ENCODE results near the gene INKA2.

The INKA2 gene

GRCh38 chr1:111739194-111739924 lies at the start of gene INKA2:
Gene INKA2, minus strand, starts transcription at chr1:111739395. Its CDS starts 153 bp downstream, at chr1:111739242.
- peaks cover 46% of the 10 kb centered on the region for H3K27me3 Mint-ChIP-seq (ENCODE audit: low read depth)
- no peaks in the 10 kb centered on the region for H3K36me3 Mint-ChIP-seq (ENCODE audit: low read depth)
- H3K9me3 Mint-ChIP-seq, result no peaks in the 10 kb centered on the region
- H3K27ac Mint-ChIP-seq, result peak within 1 kb of the TSS; percentile 87
- H3K4me1 Mint-ChIP-seq (ENCODE audit: low read depth), result peaks cover 17% of the 10 kb centered on the region
- peak within 1 kb of the TSS; percentile 93 for H3K4me3 Mint-ChIP-seq
- peak; percentile 86 for DNase-seq (ENCODE audit: low spot score)

- Mint-ChIP-seq H3K4me1 (ENCODE audit: low read depth) (no peaks in the 10 kb centered on the region), H3K27ac (no peak overlapping the region), H3K4me3 (no peak overlapping the region), H3K9me3 (no peaks in the 10 kb centered on the region), H3K36me3 (ENCODE audit: low read depth) (no peaks in the 10 kb centered on the region), H3K27me3 (ENCODE audit: low read depth) (peaks cover 28% of the 10 kb centered on the region)
- DNase-seq (ENCODE audit: low spot score), result no peak
Observed at GRCh38 chr1:111786669-111787207, 47.5 kb upstream of the INKA2 start.

GRCh38 chr1:111784273-111784901 lies 45.2 kb upstream of the INKA2 start:
- Mint-ChIP-seq H3K4me3 (no peak overlapping the region), H3K4me1 (ENCODE audit: low read depth) (no peaks in the 10 kb centered on the region), H3K36me3 (ENCODE audit: low read depth) (no peaks in the 10 kb centered on the region)

GRCh38 chr1:111779546-111779945 lies 40.4 kb upstream of the INKA2 start:
- Mint-ChIP-seq H3K36me3 (ENCODE audit: low read depth) (no peaks in the 10 kb centered on the region), H3K9me3 (no peaks in the 10 kb centered on the region), H3K27me3 (ENCODE audit: low read depth) (peaks cover 20% of the 10 kb centered on the region), H3K4me1 (ENCODE audit: low read depth) (no peaks in the 10 kb centered on the region), H3K4me3 (no peak overlapping the region), H3K27ac (no peak overlapping the region)
- no peak for DNase-seq (ENCODE audit: low spot score)

More at GRCh38 chr1:111784273-111784901, 45.2 kb upstream of the INKA2 start:
- no peak for DNase-seq (ENCODE audit: low spot score)
- Mint-ChIP-seq H3K9me3 (no peaks in the 10 kb centered on the region), H3K27me3 (ENCODE audit: low read depth) (peaks cover 31% of the 10 kb centered on the region), H3K27ac (no peak overlapping the region)

- DNase-seq (ENCODE audit: low spot score), result no peak
- Mint-ChIP-seq H3K27me3 (ENCODE audit: low read depth) (peaks cover 17% of the 10 kb centered on the region), H3K9me3 (no peaks in the 10 kb centered on the region), H3K36me3 (ENCODE audit: low read depth) (no peaks in the 10 kb centered on the region), H3K4me1 (ENCODE audit: low read depth) (no peaks in the 10 kb centered on the region), H3K4me3 (no peak overlapping the region), H3K27ac (no peak overlapping the region)
Observed at GRCh38 chr1:111778541-111779051, 39.4 kb upstream of the INKA2 start.

- peaks cover 17% of the 10 kb centered on the region for H3K27me3 Mint-ChIP-seq (ENCODE audit: low read depth)
- H3K27ac Mint-ChIP-seq, result no peak overlapping the region
- H3K4me1 Mint-ChIP-seq (ENCODE audit: low read depth), result no peaks in the 10 kb centered on the region
- H3K4me3 Mint-ChIP-seq, result no peak overlapping the region
- no peak for DNase-seq (ENCODE audit: low spot score)
- no peaks in the 10 kb centered on the region for H3K36me3 Mint-ChIP-seq (ENCODE audit: low read depth)
- no peaks in the 10 kb centered on the region for H3K9me3 Mint-ChIP-seq
Observed at GRCh38 chr1:111778066-111778465, 38.9 kb upstream of the INKA2 start.

GRCh38 chr1:111777301-111777700 lies 38.1 kb upstream of the INKA2 start:
- no peak for DNase-seq (ENCODE audit: low spot score)
- no peaks in the 10 kb centered on the region for H3K4me1 Mint-ChIP-seq (ENCODE audit: low read depth)
- no peaks in the 10 kb centered on the region for H3K9me3 Mint-ChIP-seq
- no peak overlapping the region for H3K27ac Mint-ChIP-seq
- no peaks in the 10 kb centered on the region for H3K36me3 Mint-ChIP-seq (ENCODE audit: low read depth)
- peaks cover 13% of the 10 kb centered on the region for H3K27me3 Mint-ChIP-seq (ENCODE audit: low read depth)
- H3K4me3 Mint-ChIP-seq, result no peak overlapping the region

GRCh38 chr1:111776861-111777260 lies 37.7 kb upstream of the INKA2 start:
- H3K9me3 Mint-ChIP-seq, result no peaks in the 10 kb centered on the region
- H3K36me3 Mint-ChIP-seq (ENCODE audit: low read depth), result no peaks in the 10 kb centered on the region
- no peaks in the 10 kb centered on the region for H3K4me1 Mint-ChIP-seq (ENCODE audit: low read depth)
- no peak for DNase-seq (ENCODE audit: low spot score)
- no peak overlapping the region for H3K27ac Mint-ChIP-seq
- peaks cover 12% of the 10 kb centered on the region for H3K27me3 Mint-ChIP-seq (ENCODE audit: low read depth)
- H3K4me3 Mint-ChIP-seq, result no peak overlapping the region

- no peak overlapping the region for H3K4me3 Mint-ChIP-seq
- no peak for DNase-seq (ENCODE audit: low spot score)
- H3K9me3 Mint-ChIP-seq, result no peaks in the 10 kb centered on the region
- no peaks in the 10 kb centered on the region for H3K36me3 Mint-ChIP-seq (ENCODE audit: low read depth)
- peaks cover 12% of the 10 kb centered on the region for H3K27me3 Mint-ChIP-seq (ENCODE audit: low read depth)
- no peak overlapping the region for H3K27ac Mint-ChIP-seq
- no peaks in the 10 kb centered on the region for H3K4me1 Mint-ChIP-seq (ENCODE audit: low read depth)
Observed at GRCh38 chr1:111776391-111776790, 37.2 kb upstream of the INKA2 start.

GRCh38 chr1:111775966-111776365 lies 36.8 kb upstream of the INKA2 start:
- H3K36me3 Mint-ChIP-seq (ENCODE audit: low read depth), result no peaks in the 10 kb centered on the region
- DNase-seq (ENCODE audit: low spot score), result no peak
- H3K4me3 Mint-ChIP-seq, result no peak overlapping the region
- H3K27me3 Mint-ChIP-seq (ENCODE audit: low read depth), result peaks cover 12% of the 10 kb centered on the region
- H3K4me1 Mint-ChIP-seq (ENCODE audit: low read depth), result no peaks in the 10 kb centered on the region
- H3K9me3 Mint-ChIP-seq, result no peaks in the 10 kb centered on the region
- H3K27ac Mint-ChIP-seq, result no peak overlapping the region

- no peak overlapping the region for H3K4me3 Mint-ChIP-seq
- DNase-seq (ENCODE audit: low spot score), result no peak
- no peaks in the 10 kb centered on the region for H3K27me3 Mint-ChIP-seq (ENCODE audit: low read depth)
- H3K9me3 Mint-ChIP-seq, result no peaks in the 10 kb centered on the region
- H3K36me3 Mint-ChIP-seq (ENCODE audit: low read depth), result peaks cover 15% of the 10 kb centered on the region
- peaks cover 2% of the 10 kb centered on the region for H3K4me1 Mint-ChIP-seq (ENCODE audit: low read depth)
- H3K27ac Mint-ChIP-seq, result no peak overlapping the region
Observed at GRCh38 chr1:111770916-111771315, 31.7 kb upstream of the INKA2 start.

- Mint-ChIP-seq H3K4me1 (ENCODE audit: low read depth) (peaks cover 2% of the 10 kb centered on the region), H3K27me3 (ENCODE audit: low read depth) (no peaks in the 10 kb centered on the region), H3K4me3 (no peak overlapping the region), H3K36me3 (ENCODE audit: low read depth) (peaks cover 27% of the 10 kb centered on the region), H3K27ac (no peak overlapping the region), H3K9me3 (no peaks in the 10 kb centered on the region)
- peak; percentile 25 for DNase-seq (ENCODE audit: low spot score)
Observed at GRCh38 chr1:111769517-111770146, 30.4 kb upstream of the INKA2 start.

- H3K9me3 Mint-ChIP-seq, result no peaks in the 10 kb centered on the region
- no peak overlapping the region for H3K4me3 Mint-ChIP-seq
- no peak for DNase-seq (ENCODE audit: low spot score)
- H3K27me3 Mint-ChIP-seq (ENCODE audit: low read depth), result no peaks in the 10 kb centered on the region
- H3K27ac Mint-ChIP-seq, result no peak overlapping the region
- peaks cover 2% of the 10 kb centered on the region for H3K4me1 Mint-ChIP-seq (ENCODE audit: low read depth)
- peaks cover 33% of the 10 kb centered on the region for H3K36me3 Mint-ChIP-seq (ENCODE audit: low read depth)
Observed at GRCh38 chr1:111768625-111769024, 29.4 kb upstream of the INKA2 start.

GRCh38 chr1:111768023-111768422 lies 28.8 kb upstream of the INKA2 start:
- H3K27me3 Mint-ChIP-seq (ENCODE audit: low read depth), result no peaks in the 10 kb centered on the region
- H3K4me1 Mint-ChIP-seq (ENCODE audit: low read depth), result peaks cover 2% of the 10 kb centered on the region
- no peaks in the 10 kb centered on the region for H3K9me3 Mint-ChIP-seq
- H3K36me3 Mint-ChIP-seq (ENCODE audit: low read depth), result peaks cover 36% of the 10 kb centered on the region
- no peak for DNase-seq (ENCODE audit: low spot score)
- H3K4me3 Mint-ChIP-seq, result no peak overlapping the region
- H3K27ac Mint-ChIP-seq, result no peak overlapping the region

All from T-helper 2 cell treated with Interferon-gamma antibody and Interleukin-4, amounts not matched to agents 5 μg/mL and 100 μg/mL, for 36 hours (primary cell).